Superior temporal gyrus (tissue), 1 donor: ENCODE results near the gene CPEB4.

Experiments
- DNase-seq: peaks from one replicate; pipeline ENCODE4 v3.0.0-alpha.2; 2016; ENCODE audit errors: extremely low spot score

Gene CPEB4

DNA sequence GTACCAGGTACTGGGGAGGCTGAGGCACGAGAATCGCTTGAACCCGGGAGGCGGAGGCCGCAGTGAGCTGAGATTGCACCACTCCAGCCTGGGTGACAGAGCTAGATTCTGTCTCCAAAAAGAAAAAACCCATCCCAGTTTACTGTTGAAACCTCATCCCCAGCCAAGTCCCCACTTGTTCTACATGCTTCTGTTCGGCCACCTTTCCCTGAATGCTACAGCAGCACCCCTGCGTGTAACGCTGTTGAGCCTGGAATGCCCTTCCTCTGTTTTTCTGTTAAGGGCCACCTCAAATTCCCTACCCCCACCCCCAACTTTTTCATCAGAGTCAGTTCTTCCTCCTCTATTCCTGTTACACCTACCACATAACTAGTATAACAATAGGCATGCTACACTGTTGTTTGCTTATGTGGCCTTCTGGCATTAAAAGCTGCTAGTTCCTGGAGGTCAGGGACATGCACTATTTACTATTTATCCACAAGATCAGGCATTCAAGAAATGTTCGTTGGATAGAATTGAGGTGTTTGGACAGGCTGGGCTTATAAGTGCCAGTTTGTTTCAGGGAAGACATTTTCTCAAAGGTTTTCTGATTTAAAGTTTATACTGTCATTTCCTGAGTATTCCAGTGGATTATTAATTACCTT is 53.7 kb downstream of the CPEB4 start:
- DNase-seq = no peak

DNA sequence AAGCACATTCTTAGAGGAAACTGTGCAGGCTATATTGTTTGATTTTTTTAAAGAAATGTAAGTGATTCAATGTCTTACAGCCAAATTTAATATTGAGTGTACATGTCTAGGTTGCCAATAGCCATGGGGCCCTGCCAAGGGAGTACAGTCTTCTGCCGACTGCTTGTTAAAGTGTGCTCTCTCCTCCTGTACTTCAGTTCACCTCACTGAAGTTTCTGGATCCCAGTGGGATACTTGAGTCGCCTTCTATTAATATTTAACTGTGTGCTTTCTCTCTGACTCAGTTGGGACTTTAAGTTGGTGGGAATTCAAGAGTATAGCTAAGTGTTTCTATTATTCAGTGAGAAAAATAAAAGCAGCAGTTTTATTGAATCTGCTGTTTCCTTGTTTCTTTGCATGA is 56.4 kb downstream of the CPEB4 start:
- no peak for DNase-seq

DNA sequence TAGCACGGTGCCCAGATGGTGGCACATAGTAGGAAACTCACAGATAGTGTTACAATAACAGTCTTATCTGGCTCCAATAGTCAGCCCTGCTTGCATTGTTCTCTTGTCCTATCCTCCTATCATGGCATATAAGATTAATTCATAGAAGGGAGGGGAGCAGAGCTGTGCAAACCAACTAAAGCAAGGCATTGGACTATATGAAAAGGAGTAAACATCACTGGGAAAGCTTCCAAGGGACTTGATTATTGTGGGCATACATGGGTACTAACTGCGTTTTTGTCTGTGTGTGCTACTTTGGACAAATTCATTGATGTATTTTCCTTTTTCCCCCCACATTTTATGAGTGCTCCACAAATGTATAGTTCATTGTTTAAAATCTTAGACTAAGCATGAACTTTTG is 57.0 kb downstream of the CPEB4 start:
- DNase-seq = no peak

DNA sequence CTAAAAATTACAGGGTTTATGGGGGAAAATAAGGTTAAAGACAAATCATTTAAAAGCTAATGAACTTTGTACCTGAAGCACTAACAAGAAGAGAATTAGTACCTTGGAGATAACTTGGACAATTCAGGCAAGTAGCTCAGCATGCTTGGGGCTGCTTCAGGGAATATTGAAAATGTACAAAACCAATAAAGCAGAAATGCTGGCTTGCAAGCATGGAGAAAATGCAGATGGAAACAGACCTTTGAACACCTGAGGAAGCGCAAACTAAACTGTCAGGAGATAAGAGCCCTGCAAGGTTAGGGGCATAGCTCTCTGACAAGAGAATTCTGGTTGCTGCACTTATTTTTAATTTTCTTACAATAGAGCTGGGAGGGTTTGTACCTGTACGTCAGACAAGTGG is 58.2 kb downstream of the CPEB4 start:
- DNase-seq = no peak

DNA sequence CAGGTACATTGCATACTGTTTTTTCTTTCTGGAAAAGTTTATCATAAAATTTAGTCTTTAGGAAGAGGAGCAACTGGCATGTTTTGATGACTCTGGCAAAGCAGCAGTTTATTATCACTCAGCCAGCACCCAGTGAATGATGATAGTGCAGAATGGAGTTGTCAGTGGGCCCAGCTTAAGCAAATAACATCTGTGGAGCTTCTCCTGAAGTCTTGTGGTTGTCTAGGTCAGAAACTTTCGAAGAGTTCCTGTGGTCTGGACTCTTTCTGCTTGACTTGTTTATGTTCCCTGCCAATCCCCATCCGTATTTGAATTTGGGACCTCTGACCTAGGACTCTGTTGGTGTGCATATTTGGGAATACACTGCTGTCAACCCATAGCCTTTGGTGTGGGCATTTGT is 62.7 kb downstream of the CPEB4 start:
- no peak for DNase-seq

DNA sequence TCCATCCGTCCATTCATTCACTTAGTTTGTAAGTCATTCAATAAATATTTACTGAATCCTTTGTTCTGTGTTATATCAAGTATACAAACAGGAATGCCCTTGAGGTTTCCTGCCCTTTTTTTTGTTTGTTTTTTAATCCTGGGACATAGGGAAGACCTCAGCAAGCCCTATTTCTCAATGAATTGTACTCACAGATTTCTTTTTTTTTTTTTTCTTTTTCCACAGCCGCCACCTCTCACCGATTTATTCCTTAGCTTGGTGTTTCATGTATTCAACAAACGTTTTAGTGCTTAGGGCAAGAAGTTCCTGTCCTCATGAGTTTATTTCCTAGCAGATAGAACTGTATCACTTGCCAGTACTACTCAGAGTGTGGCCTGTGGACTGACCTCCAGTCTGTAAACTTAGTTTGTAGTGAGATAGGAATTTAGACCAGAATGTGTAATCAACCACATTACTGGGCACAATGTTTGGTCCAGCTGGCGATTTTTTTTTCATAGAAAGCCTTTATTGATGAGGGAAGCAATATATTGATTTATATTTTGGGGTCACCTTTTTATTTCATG is 65.5 kb downstream of the CPEB4 start:
- no peak for DNase-seq

DNA sequence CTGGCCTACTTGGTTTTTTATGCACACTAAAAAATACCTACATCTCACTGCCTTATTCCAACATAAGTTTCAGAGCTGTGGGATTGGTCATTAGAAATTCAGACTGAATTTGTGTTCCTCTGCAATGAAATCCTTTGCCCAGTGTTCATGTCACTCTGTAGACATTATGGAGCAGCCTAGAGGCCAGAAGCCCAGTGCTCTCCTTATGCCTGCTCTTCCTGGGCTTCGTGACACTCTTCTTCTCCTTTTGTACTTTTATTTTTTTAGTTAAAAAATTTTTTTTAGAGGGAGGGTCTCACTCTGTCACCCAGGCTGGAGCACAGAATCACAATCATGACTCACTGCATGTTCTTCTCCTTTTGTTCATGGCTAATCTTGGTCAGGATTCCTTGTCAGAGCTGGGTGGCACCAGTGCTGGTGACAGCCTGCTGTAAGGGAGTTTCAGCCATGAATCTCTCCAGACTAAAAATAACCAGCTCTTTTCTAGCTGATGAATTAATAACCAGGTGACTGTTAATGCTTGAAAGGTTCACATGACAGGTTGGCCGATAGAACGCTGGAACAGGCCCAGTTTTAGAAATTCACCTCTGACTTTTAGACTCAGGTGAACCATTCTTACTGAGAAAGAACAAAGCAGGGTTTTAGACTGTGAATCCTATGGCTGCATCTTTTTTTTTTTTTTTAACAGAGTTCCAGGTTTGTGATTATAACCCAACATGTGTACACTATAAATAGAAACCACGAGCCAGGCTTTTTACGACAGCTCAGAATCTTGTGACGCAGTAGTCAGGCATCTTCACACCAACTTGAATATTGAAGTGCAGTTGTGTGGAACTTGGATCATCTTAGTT is 66.7 kb downstream of the CPEB4 start:
- DNase-seq = no peak

DNA sequence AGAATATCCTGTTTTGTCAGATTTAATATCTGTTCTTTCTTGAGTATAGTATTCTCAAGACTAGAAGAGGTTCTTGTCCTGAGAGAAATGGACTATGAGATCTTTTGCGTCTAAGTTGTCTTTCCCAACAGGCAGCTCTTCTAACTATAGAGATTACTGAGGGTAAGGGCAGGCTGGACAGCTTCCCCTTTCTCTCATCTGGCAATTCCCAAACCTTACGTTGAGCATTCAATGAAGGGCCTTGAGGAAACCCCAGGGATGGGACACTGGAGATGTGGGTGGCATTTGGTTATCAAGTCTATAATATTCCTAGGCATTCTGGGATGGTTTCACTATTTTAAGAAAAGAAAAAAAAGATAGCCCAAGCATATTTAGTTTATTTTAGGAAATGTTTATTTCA is 72.8 kb downstream of the CPEB4 start:
- DNase-seq = no peak

DNA sequence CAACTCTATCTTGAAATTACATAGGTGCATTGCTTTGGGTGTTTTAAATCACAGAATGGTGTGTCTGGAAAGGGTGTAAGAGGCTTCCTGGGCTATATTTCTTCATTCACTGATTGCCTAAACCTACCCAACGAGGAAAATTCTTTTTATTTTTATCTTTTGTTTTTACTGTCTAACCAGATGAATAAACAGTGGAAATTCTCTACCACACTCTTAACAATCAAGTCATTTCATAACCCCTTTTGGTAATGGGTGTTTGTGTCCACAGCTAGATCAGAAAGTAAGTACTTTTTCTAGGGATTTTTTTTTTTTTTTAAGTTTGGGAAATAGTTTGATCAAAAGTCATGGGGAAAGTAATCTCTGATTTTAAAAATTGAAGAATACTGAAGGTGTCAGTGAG is 73.3 kb downstream of the CPEB4 start:
- no peak for DNase-seq

DNA sequence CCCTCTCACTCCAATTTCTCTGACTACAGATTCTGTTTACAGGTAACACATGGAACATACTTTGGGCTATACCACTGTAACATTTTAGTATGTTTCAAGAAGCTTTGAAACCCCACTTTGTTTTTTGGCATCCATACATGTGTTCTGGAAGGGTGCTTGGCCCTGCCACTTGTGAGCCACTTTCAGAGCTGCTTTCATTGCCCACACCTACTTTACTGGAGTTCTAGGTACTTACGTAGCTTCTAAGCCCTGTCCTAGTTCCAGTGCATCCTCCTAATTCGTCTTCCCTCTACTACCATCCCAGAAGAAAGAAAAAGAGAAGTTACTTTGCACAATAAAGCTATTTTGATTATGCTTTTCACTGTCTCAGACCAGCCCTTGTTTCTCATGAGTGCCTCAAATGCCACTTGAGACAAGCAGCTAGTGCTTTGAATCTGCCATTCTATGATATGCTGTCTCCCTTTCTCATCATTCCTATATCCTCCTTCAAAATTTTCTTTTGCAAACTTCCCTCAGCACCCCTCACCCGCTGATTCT is 74.4 kb downstream of the CPEB4 start:
- DNase-seq = no peak

DNA sequence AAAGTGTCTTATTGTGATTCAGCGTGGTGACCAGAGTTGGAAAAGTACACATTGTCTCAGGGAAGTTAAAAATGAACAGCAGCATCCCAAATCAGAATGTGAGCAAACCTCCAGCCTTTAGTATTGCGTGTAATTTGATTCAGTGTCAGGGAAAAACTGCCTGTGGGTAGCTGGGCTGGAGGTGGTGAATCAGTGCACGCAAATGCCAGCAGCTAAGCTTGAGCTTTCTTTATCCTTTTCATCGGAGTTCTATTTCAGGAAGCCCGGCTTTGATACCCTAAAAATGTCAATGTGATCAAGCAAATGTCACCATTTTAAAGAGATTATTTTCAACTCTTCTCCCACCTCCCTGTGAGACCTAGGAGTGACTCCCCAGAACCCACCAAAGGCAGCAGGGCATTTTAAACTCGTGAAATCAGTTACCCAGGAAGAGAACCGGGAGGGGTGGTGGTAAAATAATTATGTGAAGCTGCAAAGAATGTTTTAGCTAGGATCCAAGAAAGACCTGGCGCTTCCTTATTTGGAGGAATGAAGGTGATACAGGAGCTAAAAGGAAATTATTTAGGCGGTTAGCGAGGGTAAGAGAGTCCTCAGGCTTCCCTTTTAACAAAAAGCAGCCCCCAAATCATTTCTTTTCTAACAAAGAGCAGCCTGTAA is 75.2 kb downstream of the CPEB4 start:
- peak; percentile 71 for DNase-seq

DNA sequence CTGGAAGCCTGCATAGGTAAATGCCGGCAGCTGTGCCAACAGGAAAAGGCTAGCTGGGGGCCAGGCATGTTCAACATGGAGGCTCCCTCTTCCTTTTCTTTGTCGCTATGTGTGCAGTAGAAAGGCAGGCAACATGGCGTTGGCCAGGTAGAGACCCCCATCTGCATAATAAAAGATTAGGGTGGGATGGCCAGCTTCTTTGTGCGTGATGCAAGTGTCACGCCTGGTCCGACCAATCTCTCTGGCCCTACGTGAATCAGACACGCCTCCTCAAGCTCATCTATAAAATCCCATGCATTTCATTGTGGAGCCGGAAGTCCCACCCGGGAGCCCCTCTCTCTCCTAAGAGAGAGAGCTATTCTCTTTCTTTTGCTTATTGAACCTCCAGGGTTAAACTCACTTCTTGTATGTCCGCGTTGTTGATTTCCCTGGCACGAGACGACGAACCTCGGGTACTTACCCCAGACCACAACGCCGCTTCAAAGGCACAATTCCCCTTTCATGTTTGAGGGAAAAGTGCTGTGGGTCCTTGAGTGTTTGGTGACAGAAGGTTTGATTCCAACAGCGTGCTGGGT is 75.8 kb downstream of the CPEB4 start:
- peak; percentile 73 for DNase-seq

DNA sequence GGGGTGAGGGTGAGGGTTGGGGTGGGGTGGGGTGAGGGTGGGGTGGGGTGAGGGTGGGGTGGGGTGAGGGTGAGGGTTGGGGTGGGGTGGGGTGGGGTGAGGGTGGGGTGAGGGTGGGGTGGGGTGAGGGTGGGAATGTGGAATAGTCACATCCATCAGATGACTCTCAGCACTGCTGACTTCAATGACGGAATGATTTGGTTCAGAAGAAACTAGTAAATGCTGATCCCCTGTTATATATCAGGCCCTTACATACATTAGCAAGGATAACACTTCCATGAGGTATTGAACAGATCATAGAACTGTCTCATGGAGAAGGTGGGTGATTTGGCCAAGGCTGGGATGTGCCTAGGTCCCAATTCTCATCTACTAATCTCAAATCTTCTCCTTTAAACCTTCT is 76.4 kb downstream of the CPEB4 start:
- no peak for DNase-seq

DNA sequence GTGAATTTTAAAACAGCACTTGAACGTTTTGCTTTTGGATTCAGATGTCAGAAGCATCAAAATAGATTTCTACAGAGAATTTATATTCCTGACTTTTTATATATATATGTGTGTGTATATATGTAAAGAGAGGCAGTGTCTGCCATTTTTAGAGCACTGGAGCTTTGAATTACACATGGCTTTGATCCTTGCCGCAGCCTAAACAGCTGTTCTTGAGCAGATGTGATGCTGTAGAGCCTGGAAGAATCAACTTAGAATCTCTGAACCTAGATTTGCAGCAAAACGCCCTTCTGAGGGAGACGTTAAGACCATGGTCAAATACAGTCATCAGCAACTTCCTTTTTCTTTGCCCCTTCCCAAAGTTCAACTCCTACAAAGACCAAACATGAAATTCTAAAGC is 79.1 kb downstream of the CPEB4 start:
- DNase-seq = peak; percentile 39

DNA sequence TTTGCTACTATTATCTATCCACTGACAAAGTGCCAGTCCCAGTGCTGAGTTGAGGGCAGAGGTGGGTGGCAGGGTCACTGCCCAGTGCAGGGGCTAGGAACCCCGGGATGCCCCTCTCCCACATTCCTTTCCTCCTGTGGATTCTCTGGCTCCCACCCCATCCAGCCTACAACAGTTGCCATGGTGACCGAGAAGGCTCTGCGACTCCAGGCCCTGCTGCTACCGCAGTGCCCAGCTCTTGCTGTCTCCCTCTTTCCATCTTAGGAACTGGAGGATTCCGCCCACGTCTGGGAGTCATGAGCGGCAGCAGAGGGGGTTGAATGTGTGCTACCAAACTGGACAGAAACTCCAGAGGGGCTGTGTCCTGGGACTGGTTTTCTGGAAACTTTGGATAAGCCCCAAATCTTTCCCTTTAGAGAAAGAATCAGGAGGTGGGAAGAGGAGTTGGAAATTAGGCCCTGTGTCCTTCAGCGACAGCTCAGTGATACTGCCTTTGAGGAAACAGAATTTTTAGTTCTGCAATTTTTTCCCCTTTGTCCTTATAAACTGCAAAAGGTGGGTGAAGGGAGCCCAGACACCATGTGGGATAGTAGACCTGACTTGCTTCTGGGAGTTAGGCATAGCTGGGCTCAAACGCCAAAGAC is 80.1 kb downstream of the CPEB4 start:
- DNase-seq = peak; percentile 64

DNA sequence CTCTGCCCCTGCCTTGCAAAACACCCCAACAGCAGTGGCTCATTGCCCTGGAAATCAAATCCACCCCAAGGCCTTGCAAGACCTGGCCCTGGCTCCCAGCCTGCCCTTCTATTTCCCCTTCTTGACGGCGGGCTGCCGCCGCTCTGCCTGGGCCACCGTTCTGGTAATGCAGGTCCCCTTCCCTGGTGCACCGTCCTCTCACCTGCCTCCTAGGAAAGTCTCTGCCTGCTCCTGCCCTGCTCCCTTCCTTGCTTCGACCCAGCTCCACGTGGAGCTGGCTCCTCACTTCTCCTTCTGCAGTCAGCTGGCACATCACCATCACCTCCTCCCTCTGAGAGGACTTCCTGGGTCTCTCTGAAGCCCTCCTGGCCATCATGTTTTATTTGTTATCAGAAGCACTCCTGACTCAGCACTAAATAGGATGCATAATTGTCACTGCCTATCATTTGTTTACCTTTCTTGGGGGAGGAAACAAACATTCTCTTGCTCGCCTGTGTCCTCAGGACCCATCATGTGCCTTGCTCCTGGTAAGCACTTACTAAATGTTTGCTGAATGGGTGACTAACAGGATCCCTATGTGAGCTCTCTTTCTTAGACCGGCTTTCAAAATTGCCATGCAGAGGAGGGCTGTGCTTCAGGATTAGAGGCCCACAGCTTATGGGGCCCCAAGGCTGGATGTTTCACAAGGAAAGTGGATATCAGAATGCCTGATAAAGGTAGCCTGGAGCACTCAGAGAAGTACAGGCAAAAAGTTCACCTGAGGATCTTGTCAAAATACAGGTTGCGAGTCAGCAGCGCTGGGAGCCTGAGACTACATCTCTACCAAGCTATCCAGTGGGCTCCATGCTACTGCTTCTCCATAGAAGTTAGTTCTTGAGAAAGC is 81.3 kb downstream of the CPEB4 start:
- peak; percentile 19 for DNase-seq

DNA sequence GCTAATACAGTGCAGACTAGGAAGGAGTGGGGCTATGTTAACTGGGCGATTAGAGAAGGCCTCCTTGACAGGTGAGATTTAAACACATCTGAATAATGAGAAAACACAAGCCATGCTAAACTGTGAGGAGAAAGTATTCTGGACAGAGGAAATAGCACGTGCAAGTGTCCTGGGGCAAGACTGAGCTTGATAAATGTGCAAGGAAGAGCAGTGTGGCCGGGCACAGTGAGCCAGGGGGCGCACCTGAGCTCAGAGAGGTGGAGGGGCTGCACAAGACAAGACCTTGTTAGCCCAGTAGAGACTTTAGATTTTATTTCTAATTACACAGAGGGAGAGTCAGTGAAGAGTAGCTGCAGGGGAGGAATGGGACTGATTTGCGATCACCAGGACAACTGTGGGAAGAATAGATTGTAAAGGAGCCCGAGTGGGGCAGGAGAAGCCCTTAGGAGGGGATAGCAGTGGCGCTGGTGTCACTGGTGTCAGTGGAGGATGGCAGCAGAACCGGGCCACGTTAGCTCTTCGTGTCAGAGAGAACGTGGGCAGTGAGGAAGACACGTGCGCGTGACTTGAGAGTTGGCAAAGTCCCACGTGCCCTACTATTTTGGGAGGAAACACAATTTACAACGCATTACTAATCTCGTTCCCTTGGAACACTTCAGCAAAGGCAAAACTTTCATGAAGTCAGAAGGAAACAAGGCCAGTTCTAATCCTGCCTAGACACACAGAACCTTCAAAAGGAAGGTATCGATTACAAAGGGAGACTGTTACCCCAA is 82.9 kb downstream of the CPEB4 start:
- DNase-seq = no peak

DNA sequence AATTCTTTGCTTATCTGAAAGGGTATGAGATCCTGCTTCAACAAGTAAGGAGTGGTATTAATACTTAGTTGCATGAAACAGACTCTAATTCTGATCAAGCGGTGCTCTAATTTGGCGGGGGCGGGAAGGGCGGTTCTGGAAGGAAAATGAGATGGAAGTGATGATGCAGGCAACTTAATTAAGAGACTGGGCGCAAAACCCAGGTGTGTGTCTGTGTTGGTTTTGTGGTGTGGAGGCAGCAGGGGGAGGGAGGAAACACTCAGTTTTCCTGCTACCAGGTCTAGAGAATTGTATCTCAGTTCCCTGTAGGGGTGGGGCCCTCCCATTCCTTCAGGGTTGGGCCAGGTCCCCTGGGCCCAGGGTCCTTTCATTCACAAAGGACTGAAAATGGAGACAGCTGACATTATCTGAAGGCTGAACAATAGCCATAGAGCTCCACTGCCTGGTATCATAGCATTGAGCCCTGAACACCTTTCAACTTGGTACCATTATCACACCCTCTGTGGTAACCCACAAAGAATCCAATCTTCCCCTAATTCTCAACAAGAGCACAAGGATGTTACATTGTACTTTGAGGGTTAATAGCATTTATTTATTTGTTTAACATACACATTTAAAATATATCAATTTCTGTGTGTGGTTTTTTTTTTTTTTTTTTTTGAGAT is 83.7 kb downstream of the CPEB4 start:
- no peak for DNase-seq

DNA sequence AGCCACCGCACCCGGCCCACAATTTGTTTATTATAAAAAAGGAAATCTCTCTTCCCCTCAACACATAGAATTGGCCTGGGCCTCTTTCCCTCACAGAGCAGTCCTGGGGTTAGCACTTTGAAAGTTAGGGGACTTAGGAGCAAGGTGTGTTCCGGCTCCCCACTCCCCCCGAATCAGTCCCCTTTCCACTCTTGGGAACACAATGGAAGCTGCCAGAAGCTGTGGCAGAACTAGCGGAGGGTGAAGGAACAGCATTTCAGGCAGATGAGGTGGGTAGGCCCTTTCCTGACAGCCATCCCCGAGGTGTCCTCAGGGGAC is 84.4 kb downstream of the CPEB4 start:
- no peak for DNase-seq
